KMS-11 (cell line): Measurements from ENCODE around the gene PDLIM3.

Experiments used
- H2AFZ ChIP-seq: fragments of 200-600 bp; sonication (generic); 2 replicates; pipeline ENCODE4 v1.6.1; 2016; ENCODE audit warnings: antibody characterized with exemption, mixed run types, low read depth
- H3K27ac ChIP-seq: fragments of 200-600 bp; sonication (generic); 2 replicates; pipeline ENCODE4 v1.6.1; 2016; ENCODE audit warnings: mild to moderate bottlenecking, mixed run types
- H3K27me3 ChIP-seq: fragments of 200-600 bp; sonication (generic); 2 replicates; pipeline ENCODE4 v1.6.1; 2017; ENCODE audit warnings: mild to moderate bottlenecking, low read depth, mixed run types, moderate library complexity; ENCODE audit not compliant: insufficient read depth
- H3K36me3 ChIP-seq: fragments of 200-600 bp; sonication (generic); 2 replicates; pipeline ENCODE4 v1.6.1; 2017; ENCODE audit warnings: mild to moderate bottlenecking, mixed run types; ENCODE audit not compliant: insufficient read depth
- H3K4me1 ChIP-seq: fragments of 200-600 bp; sonication (generic); 2 replicates; pipeline ENCODE4 v1.6.1; 2016; ENCODE audit warnings: mild to moderate bottlenecking, low read depth, mixed run types; ENCODE audit not compliant: poor library complexity, severe bottlenecking
- H3K4me2 ChIP-seq: fragments of 200-600 bp; sonication (generic); 2 replicates; pipeline ENCODE4 v1.7.0; 2016; ENCODE audit warnings: mild to moderate bottlenecking, mixed run types
- H3K4me3 ChIP-seq: fragments of 200-600 bp; sonication (generic); IDR thresholded peaks from 2 replicates; pipeline ENCODE4 v1.6.1; 2017; ENCODE audit warnings: low read depth, low read length, mixed read lengths; ENCODE audit not compliant: insufficient read depth
- H3K79me2 ChIP-seq: fragments of 200-600 bp; sonication (generic); 2 replicates; pipeline ENCODE4 v1.6.1; 2016; ENCODE audit warnings: low read depth, mixed run types; ENCODE audit not compliant: insufficient read depth
- H3K9ac ChIP-seq: fragments of 200-600 bp; sonication (generic); 2 replicates; pipeline ENCODE4 v1.6.1; 2016; ENCODE audit warnings: mild to moderate bottlenecking, mixed run types
- H4K20me1 ChIP-seq: fragments of 200-600 bp; sonication (generic); 2 replicates; pipeline ENCODE4 v1.6.1; 2016; ENCODE audit warnings: mild to moderate bottlenecking, mixed run types; ENCODE audit not compliant: insufficient read depth
- CTCF ChIP-seq: fragments of 200-600 bp; sonication (generic); conservative IDR thresholded peaks from 2 replicates; pipeline ENCODE4 v1.6.1; 2017; ENCODE audit warnings: low read depth, mild to moderate bottlenecking, antibody characterized with exemption, low read length, moderate library complexity, mixed read lengths

PDLIM3 gene

GRCh38 chr4:185522451-185522850, 12.9 kb downstream of the PDLIM3 start:
- no peak overlapping the region for H3K27ac ChIP-seq
- H3K4me3 ChIP-seq, result no peak overlapping the region
- H3K36me3 ChIP-seq, result no peaks in the 10 kb centered on the region
- H3K79me2 ChIP-seq, result no peaks in the 10 kb centered on the region
- no peak overlapping the region for H3K4me2 ChIP-seq
- peaks cover 6% of the 10 kb centered on the region for H3K4me1 ChIP-seq
- no peaks in the 10 kb centered on the region for H4K20me1 ChIP-seq
- no peak for TF ChIP-seq CTCF
- H3K9ac ChIP-seq, result no peak overlapping the region
- no peaks in the 10 kb centered on the region for H3K27me3 ChIP-seq
- no peak overlapping the region for H2AFZ ChIP-seq

GRCh38 chr4:185520119-185520518, 15.2 kb downstream of the PDLIM3 start:
- Histone ChIP-seq H2AFZ (no peak overlapping the region), H3K27me3 (no peaks in the 10 kb centered on the region), H3K36me3 (no peaks in the 10 kb centered on the region), H3K4me1 (peaks cover 6% of the 10 kb centered on the region), H3K79me2 (no peaks in the 10 kb centered on the region), H4K20me1 (no peaks in the 10 kb centered on the region), H3K27ac (no peak overlapping the region), H3K4me2 (no peak overlapping the region), H3K4me3 (no peak overlapping the region), H3K9ac (no peak overlapping the region)
- no peak for TF ChIP-seq CTCF

- TF ChIP-seq CTCF, result no peak
- no peak overlapping the region for H3K27ac ChIP-seq
Measured at GRCh38 chr4:185518494-185518893, 16.8 kb downstream of the PDLIM3 start.

GRCh38 chr4:185518069-185518468, 17.2 kb downstream of the PDLIM3 start:
- H4K20me1 ChIP-seq, result no peaks in the 10 kb centered on the region
- H3K4me1 ChIP-seq, result no peaks in the 10 kb centered on the region
- no peak overlapping the region for H3K9ac ChIP-seq
- H3K27ac ChIP-seq, result no peak overlapping the region
- no peaks in the 10 kb centered on the region for H3K27me3 ChIP-seq
- H3K4me2 ChIP-seq, result no peak overlapping the region
- no peaks in the 10 kb centered on the region for H3K36me3 ChIP-seq
- no peak for TF ChIP-seq CTCF
- no peak overlapping the region for H3K4me3 ChIP-seq
- no peak overlapping the region for H2AFZ ChIP-seq
- H3K79me2 ChIP-seq, result no peaks in the 10 kb centered on the region

More at GRCh38 chr4:185518494-185518893, 16.8 kb downstream of the PDLIM3 start:
- Histone ChIP-seq H4K20me1 (no peaks in the 10 kb centered on the region), H3K9ac (no peak overlapping the region), H2AFZ (no peak overlapping the region), H3K79me2 (no peaks in the 10 kb centered on the region), H3K4me2 (no peak overlapping the region), H3K4me1 (no peaks in the 10 kb centered on the region), H3K4me3 (no peak overlapping the region), H3K36me3 (no peaks in the 10 kb centered on the region), H3K27me3 (no peaks in the 10 kb centered on the region)
